ENCODE results near the gene TRIM46. TPM values are rescaled to one million over a fixed set of nuclear protein-coding genes. Genes with fewer than 3 reads are reported as not detected.

TRIM46 gene
- total and polyA plus RNA-seq, 7 experiments from 2014 or later, result 0.69 to 21.9 (median 4.0) TPM

DNA sequence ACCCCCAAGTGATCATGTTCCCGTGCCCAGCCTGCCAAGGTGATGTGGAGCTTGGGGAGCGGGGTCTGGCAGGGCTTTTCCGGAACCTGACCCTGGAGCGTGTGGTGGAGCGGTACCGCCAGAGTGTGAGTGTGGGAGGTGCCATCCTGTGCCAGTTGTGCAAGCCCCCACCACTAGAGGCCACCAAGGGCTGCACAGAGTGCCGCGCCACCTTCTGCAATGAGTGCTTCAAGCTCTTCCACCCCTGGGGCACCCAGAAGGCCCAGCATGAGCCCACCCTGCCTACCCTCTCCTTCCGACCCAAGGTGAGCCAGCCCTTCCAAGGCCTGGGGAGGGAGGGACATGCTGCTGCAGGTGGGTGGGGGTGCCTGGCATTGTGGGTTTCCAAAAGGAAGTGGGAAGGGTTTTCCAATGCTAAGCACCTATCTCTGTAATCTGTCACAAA is 2.3 kb downstream of the TRIM46 start:
- peak overlapping the region in 7 of 10 donors; percentile 11 to 97 (median 27) for H3K4me3 Mint-ChIP-seq

DNA sequence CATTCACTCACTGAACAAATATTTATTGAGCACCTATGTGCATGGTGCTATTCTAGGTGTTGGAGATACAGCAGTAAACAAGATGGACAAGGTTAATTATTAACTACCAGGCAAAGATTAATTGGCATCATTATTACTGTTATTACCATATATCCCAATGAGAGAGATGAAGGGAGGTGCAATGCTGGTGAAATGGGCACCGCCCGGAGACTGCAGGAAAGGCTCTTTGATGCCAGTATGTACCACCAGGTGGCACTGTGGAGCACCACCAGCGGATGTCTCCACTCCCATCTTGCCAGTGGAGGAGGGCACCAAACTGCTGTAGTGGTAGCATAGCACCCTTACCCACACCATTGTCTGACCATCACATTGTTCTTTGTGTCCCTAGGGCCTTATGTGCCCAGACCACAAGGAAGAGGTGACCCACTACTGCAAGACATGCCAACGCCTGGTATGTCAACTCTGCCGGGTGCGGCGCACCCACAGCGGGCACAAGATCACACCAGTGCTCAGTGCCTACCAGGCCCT is 3.0 kb downstream of the TRIM46 start:
- Histone ChIP-seq H3K27ac (ENCODE audit: low read depth, low read length) (peak overlapping the region; percentile 28), H3K9me3 (ENCODE audit: control insufficient read depth in 2 of 3, low read length in 3 of 3) (no peaks in the 10 kb centered on the region), H3K27me3 (ENCODE audit: control insufficient read depth in 2 of 2, insufficient read depth in 2 of 2, low read length in 2 of 2) (no peaks in the 10 kb centered on the region), H3K36me3 (ENCODE audit: control insufficient read depth in 2 of 3, insufficient read depth in 3 of 3, low read length in 3 of 3) (peaks cover 0 to 29% (median 0%) of the 10 kb centered on the region in 3 experiments), H3K4me1 (ENCODE audit: control insufficient read depth in 2 of 2, insufficient read depth in 2 of 2, low read length in 2 of 2) (peaks cover 11 to 17% of the 10 kb centered on the region in 2 donors), H3K4me3 (ENCODE audit: low read length) (no peak overlapping the region)
- Mint-ChIP-seq H3K27me3 (peaks cover 0 to 6% (median 0%) of the 10 kb centered on the region in 5 donors), H3K36me3 (peaks cover 0 to 24% (median 3%) of the 10 kb centered on the region in 5 donors), H3K9me3 (peaks cover 0 to 4% (median 0%) of the 10 kb centered on the region in 11 donors), H3K4me3 (peak overlapping the region in 9 of 10 donors; percentile 11 to 97 (median 48)), H3K27ac (peak overlapping the region in 8 of 9 donors; percentile 65 to 85 (median 73)), H3K4me1 (peaks cover 27 to 45% (median 40%) of the 10 kb centered on the region in 7 donors)
- DNase-seq (peak; percentile 62 to 84 (median 80)), ATAC-seq (peak; percentile 65)
- intact Hi-C loops (cut with micrococcal nuclease), result loop anchor here (1.0 to 2.0 kb wide), 7 partner anchors 16 to 416 kb away; partner anchors contain the start of gene THBS3 (in 1 of the 2)
- CTCF ChIA-PET, result interaction anchor here (0.6 to 4.5 kb wide), 6 partner anchors 17 to 61 kb away, joined by 3 to 45 read pairs (median 7); no protein-coding TSS in a partner anchor
- POLR2A ChIA-PET, result interaction anchor here (1.2 to 5.1 kb wide), 4 partner anchors 17 to 51 kb away, joined by 3 to 30 read pairs (median 11); partner anchors contain the start of gene THBS3

More for the DNA sequence above, 2.3 kb downstream of the TRIM46 start:
- Histone ChIP-seq H3K36me3 (ENCODE audit: control insufficient read depth in 2 of 3, insufficient read depth in 3 of 3, low read length in 3 of 3) (peaks cover 0 to 29% (median 0%) of the 10 kb centered on the region in 3 experiments), H3K27ac (ENCODE audit: low read depth, low read length) (peak overlapping the region; percentile 28), H3K4me3 (ENCODE audit: low read length) (no peak overlapping the region), H3K27me3 (ENCODE audit: control insufficient read depth in 2 of 2, insufficient read depth in 2 of 2, low read length in 2 of 2) (no peaks in the 10 kb centered on the region), H3K4me1 (ENCODE audit: control insufficient read depth in 2 of 2, insufficient read depth in 2 of 2, low read length in 2 of 2) (peaks cover 11 to 17% of the 10 kb centered on the region in 2 donors), H3K9me3 (ENCODE audit: control insufficient read depth in 2 of 3, low read length in 3 of 3) (no peaks in the 10 kb centered on the region)
- Mint-ChIP-seq H3K36me3 (peaks cover 0 to 21% (median 3%) of the 10 kb centered on the region in 5 donors), H3K9me3 (peaks cover 0 to 4% (median 0%) of the 10 kb centered on the region in 11 donors), H3K27ac (peak overlapping the region in 7 of 9 donors; percentile 70 to 85 (median 73)), H3K27me3 (peaks cover 0 to 6% (median 0%) of the 10 kb centered on the region in 5 donors), H3K4me1 (peaks cover 27 to 48% (median 40%) of the 10 kb centered on the region in 7 donors)
- CTCF ChIA-PET, result interaction anchor here (0.9 to 4.5 kb wide), 6 partner anchors 8 to 91 kb away, joined by 3 to 45 read pairs (median 8); partner anchors contain the start of genes MTX1 and THBS3
- POLR2A ChIA-PET, result interaction anchor here (1.3 to 5.1 kb wide), 5 partner anchors 18 to 68 kb away, joined by 3 to 30 read pairs (median 5); partner anchors contain the start of gene THBS3
- ATAC-seq (no peak), DNase-seq (peak in 3 of 9 donors; percentile 15 to 35 (median 27))
- intact Hi-C loops (cut with micrococcal nuclease), result loop anchor here (1.0 to 2.0 kb wide), 7 partner anchors 17 to 416 kb away; partner anchors contain the start of gene THBS3 (in 1 of the 2)

DNA sequence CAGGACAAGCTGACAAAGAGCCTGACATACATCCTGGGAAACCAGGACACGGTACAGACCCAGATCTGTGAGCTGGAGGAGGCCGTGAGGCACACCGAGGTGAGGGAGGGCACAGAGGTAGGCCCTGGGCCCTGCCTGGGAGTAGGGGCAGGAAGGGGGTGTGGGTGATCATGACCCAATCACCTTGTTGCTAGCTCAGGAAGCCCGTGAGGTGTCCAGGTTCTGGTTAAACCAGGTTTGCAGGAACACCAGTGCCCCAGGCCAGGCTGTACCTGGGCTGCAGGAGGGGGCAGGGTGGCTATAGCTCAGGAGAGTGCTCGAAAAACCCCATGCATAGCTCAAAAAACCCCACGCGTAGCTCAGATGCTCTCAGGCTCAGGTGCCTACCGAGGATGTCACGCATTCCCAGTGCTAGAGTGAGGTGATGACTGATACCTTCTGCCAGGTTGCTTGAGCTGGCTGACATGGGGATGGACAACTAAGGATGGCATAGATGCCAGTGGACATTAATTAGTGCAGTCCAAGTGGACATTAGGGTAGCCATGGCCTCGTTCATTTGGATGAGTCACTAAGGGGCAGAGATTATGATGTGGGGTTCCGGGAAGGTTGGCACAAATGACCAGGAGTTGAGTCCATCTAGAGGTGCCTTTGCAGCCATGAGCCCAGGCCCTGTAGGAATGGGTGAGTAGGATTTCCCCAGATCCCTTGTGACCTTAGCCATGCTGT is 3.7 kb downstream of the TRIM46 start:
- H3K27me3 ChIP-seq (ENCODE audit: control insufficient read depth in 2 of 2, insufficient read depth in 2 of 2, low read length in 2 of 2), result no peaks in the 10 kb centered on the region
- H3K4me3 ChIP-seq (ENCODE audit: low read length), result no peak overlapping the region
- intact Hi-C loops (cut with micrococcal nuclease), result loop anchor here in 1 of 2 donors (2.0 kb wide), 1 partner anchor 15 kb away; no protein-coding TSS in a partner anchor
- peak in 2 of 9 donors; percentile 5 to 19 for DNase-seq
- peaks cover 0 to 29% (median 0%) of the 10 kb centered on the region in 3 experiments for H3K36me3 ChIP-seq (ENCODE audit: control insufficient read depth in 2 of 3, insufficient read depth in 3 of 3, low read length in 3 of 3)
- Mint-ChIP-seq H3K4me3 (no peak overlapping the region), H3K9me3 (peaks cover 0 to 4% (median 0%) of the 10 kb centered on the region in 11 donors), H3K4me1 (peaks cover 21 to 39% (median 34%) of the 10 kb centered on the region in 7 donors), H3K27me3 (peaks cover 0 to 6% (median 0%) of the 10 kb centered on the region in 5 donors), H3K27ac (peak overlapping the region in 1 of 9 donors; percentile 73), H3K36me3 (peaks cover 0 to 24% (median 3%) of the 10 kb centered on the region in 5 donors)
- H3K4me1 ChIP-seq (ENCODE audit: control insufficient read depth in 2 of 2, insufficient read depth in 2 of 2, low read length in 2 of 2), result peaks cover 7 to 11% of the 10 kb centered on the region in 2 donors
- CTCF ChIA-PET, result interaction anchor here (0.6 to 2.4 kb wide), 8 partner anchors 16 to 95 kb away, joined by 3 to 26 read pairs (median 4); no protein-coding TSS in a partner anchor
- ATAC-seq, result no peak
- H3K9me3 ChIP-seq (ENCODE audit: control insufficient read depth in 2 of 3, low read length in 3 of 3), result no peaks in the 10 kb centered on the region
- H3K27ac ChIP-seq (ENCODE audit: low read depth, low read length), result no peak overlapping the region
- POLR2A ChIA-PET, result interaction anchor here (1.2 to 2.0 kb wide), 3 partner anchors 17 to 30 kb away, joined by 3 to 18 read pairs (median 4); partner anchors contain the start of gene THBS3

DNA sequence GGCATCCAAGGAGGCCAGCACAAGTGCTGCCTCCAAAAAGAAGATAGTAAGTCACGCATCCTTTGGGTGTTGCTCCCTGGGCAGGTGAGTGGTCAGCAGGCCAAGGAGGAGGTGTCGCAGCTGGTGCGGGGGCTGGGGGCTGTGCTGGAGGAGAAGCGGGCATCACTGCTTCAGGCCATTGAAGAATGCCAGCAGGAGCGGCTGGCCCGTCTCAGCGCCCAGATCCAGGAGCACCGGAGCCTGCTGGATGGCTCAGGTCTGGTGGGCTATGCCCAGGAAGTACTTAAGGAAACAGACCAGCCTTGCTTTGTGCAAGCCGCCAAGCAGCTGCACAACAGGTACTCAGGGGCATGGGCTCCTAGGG is 4.3 kb downstream of the TRIM46 start:
- Histone ChIP-seq H3K27ac (ENCODE audit: low read depth, low read length) (no peak overlapping the region), H3K4me3 (ENCODE audit: low read length) (no peak overlapping the region), H3K27me3 (ENCODE audit: control insufficient read depth in 2 of 2, insufficient read depth in 2 of 2, low read length in 2 of 2) (no peaks in the 10 kb centered on the region), H3K9me3 (ENCODE audit: control insufficient read depth in 2 of 3, low read length in 3 of 3) (no peaks in the 10 kb centered on the region), H3K36me3 (ENCODE audit: control insufficient read depth in 2 of 3, insufficient read depth in 3 of 3, low read length in 3 of 3) (peaks cover 0 to 27% (median 0%) of the 10 kb centered on the region in 3 experiments), H3K4me1 (ENCODE audit: control insufficient read depth in 2 of 2, insufficient read depth in 2 of 2, low read length in 2 of 2) (peaks cover 4 to 9% of the 10 kb centered on the region in 2 donors)
- Mint-ChIP-seq H3K27ac (no peak overlapping the region), H3K27me3 (peaks cover 0 to 4% (median 0%) of the 10 kb centered on the region in 5 donors), H3K9me3 (peaks cover 0 to 4% (median 0%) of the 10 kb centered on the region in 11 donors), H3K36me3 (peaks cover 0 to 24% (median 3%) of the 10 kb centered on the region in 5 donors), H3K4me3 (no peak overlapping the region), H3K4me1 (peaks cover 18 to 37% (median 31%) of the 10 kb centered on the region in 7 donors)
- CTCF ChIA-PET, result interaction anchor here (0.6 to 2.4 kb wide), 6 partner anchors 16 to 395 kb away, joined by 3 to 26 read pairs (median 4); no protein-coding TSS in a partner anchor
- ATAC-seq, result no peak
- DNase-seq, result peak in 3 of 9 donors; percentile 3 to 15 (median 6)
- POLR2A ChIA-PET, result interaction anchor here (1.2 to 2.0 kb wide), 2 partner anchors 16 to 26 kb away, joined by 4 to 18 read pairs; no protein-coding TSS in a partner anchor
- intact Hi-C loops (cut with micrococcal nuclease), result loop anchor here in 1 of 2 donors (2.0 kb wide), 1 partner anchor 15 kb away; no protein-coding TSS in a partner anchor

DNA sequence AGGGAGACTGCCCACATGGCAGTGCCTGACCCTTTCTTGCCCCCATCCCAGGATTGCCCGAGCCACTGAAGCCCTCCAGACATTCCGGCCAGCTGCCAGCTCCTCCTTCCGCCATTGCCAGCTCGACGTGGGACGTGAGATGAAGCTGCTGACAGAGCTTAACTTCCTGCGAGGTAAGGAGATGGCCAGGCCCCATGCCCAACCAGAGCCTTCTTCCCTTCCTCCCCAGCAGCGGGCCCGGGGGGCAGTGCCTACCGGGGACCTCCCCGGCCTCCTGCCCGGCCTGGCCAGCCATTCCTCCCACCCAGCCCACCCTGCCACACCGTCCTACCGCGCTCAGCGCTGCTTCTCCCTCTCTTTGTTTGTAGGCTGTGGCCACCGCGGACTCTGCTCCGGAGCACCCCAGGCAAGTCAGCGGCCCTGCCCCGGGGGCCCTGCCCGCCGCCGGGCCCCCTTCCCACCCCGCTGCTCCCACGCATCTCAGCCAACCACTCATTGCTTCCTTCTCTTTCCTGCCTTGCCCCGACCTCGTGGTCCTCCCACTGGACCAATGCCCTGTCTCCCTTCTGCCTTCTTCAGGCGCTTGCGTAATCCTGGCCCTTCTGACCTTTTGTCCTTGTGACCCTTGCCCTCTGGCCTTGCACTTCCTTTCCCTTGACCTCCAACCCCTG is 4.9 kb downstream of the TRIM46 start:
- CTCF ChIA-PET, result interaction anchor here (0.6 to 2.4 kb wide), 4 partner anchors 15 to 395 kb away, joined by 3 to 26 read pairs (median 6); no protein-coding TSS in a partner anchor
- peaks cover 0 to 1% (median 0%) of the 10 kb centered on the region in 11 donors for H3K9me3 Mint-ChIP-seq
- H3K36me3 Mint-ChIP-seq, result peaks cover 0 to 22% (median 3%) of the 10 kb centered on the region in 5 donors
- H3K9me3 ChIP-seq (ENCODE audit: control insufficient read depth in 2 of 3, low read length in 3 of 3), result no peaks in the 10 kb centered on the region
- ATAC-seq, result no peak
- no peaks in the 10 kb centered on the region for H3K27me3 ChIP-seq (ENCODE audit: control insufficient read depth in 2 of 2, insufficient read depth in 2 of 2, low read length in 2 of 2)
- no peak overlapping the region for H3K4me3 ChIP-seq (ENCODE audit: low read length)
- POLR2A ChIA-PET, result interaction anchor here (1.7 to 2.0 kb wide), 2 partner anchors 15 to 29 kb away, joined by 4 to 18 read pairs; partner anchors contain the start of gene THBS3
- intact Hi-C loops (cut with micrococcal nuclease), result no loop called here
- H3K27ac ChIP-seq (ENCODE audit: low read depth, low read length), result no peak overlapping the region
- DNase-seq, result peak in 2 of 9 donors; percentile 2 to 5
- peaks cover 12 to 31% (median 25%) of the 10 kb centered on the region in 7 donors for H3K4me1 Mint-ChIP-seq
- peak overlapping the region in 1 of 9 donors; percentile 23 for H3K27ac Mint-ChIP-seq
- H3K4me3 Mint-ChIP-seq, result no peak overlapping the region
- peaks cover 1 to 9% of the 10 kb centered on the region in 2 donors for H3K4me1 ChIP-seq (ENCODE audit: control insufficient read depth in 2 of 2, insufficient read depth in 2 of 2, low read length in 2 of 2)
- H3K27me3 Mint-ChIP-seq, result no peaks in the 10 kb centered on the region
- H3K36me3 ChIP-seq (ENCODE audit: control insufficient read depth in 2 of 3, insufficient read depth in 3 of 3, low read length in 3 of 3), result peaks cover 0 to 25% (median 0%) of the 10 kb centered on the region in 3 experiments

Measured in naive thymus-derived CD4-positive, alpha-beta T cell (primary cell).